Activated naive CD8-positive, alpha-beta T cell treated with anti-CD3 and anti-CD28 coated beads, Interleukin-2, amount 10 ng/mL, durations not matched to agents 7 days and 5 days (primary cell): ENCODE data around the gene SPDEF. TPM values are rescaled to one million over a fixed set of nuclear protein-coding genes. Genes with fewer than 3 reads are reported as not detected.

ENCODE experiments used
- ATAC-seq: fragments of 150-1000 bp; cut with Tn5 transposase; one replicate; pipeline ENCODE4 v1.10.0; 2021; ENCODE audit warnings: low read depth, moderate library complexity
- POLR2A ChIA-PET: fragments of 350-600 bp; sonication (Branson Sonifier 250); formaldehyde crosslinking; loops from one replicate; lab custom pipeline; 2021; ENCODE audit warnings: antibody characterized with exemption; lab: Charles Lee
- DNase-seq: peaks from one replicate; pipeline ENCODE4 v3.0.0; 2021
- H3K27ac Mint-ChIP-seq: one replicate; pipeline ENCODE4 v1.8.0; 2022; ENCODE audit warnings: mild to moderate bottlenecking, mixed read lengths
- H3K27me3 Mint-ChIP-seq: one replicate; pipeline ENCODE4 v1.8.0; 2022; ENCODE audit warnings: mild to moderate bottlenecking, moderate library complexity, mixed read lengths
- H3K36me3 Mint-ChIP-seq: one replicate; pipeline ENCODE4 v1.8.0; 2021; ENCODE audit warnings: mild to moderate bottlenecking, mixed read lengths
- H3K4me1 Mint-ChIP-seq: one replicate; pipeline ENCODE4 v1.8.0; 2021; ENCODE audit warnings: mixed read lengths
- H3K4me3 Mint-ChIP-seq: one replicate; pipeline ENCODE4 v1.8.0; 2022; ENCODE audit warnings: mild to moderate bottlenecking, moderate library complexity, mixed read lengths
- H3K9me3 Mint-ChIP-seq: one replicate; pipeline ENCODE4 v1.8.0; 2021; ENCODE audit warnings: mixed read lengths
- total RNA-seq, 2 experiments: library from RNA; stranded (reverse); gene quantifications; one replicate each; pipeline ENCODE4 v1.2.3, GENCODE V29; 2021

The SPDEF gene
- total RNA-seq, 2 experiments from 2014 or later = not detected

DNA sequence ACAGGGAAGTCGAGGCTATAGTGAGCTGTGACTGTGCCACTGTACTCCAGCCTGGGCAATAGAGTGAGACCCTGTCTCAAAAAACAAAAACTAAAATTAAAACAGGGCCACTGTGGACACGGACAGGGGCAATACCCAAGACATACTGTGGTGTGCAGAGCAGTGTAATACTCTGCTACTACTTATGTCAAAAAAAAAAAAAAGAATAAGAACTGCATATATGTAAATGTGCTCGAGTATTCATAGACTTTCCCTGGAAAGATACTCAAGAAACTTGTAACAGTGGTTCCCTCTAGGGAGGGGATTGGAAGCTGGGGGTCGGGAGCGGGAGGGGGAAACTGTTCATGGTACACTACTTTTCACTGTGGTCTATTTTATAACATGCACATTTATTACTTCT is 15.9 kb downstream of the SPDEF start:
- H3K9me3 Mint-ChIP-seq = no peaks in the 10 kb centered on the region
- H3K4me1 Mint-ChIP-seq = no peaks in the 10 kb centered on the region
- no peak overlapping the region for H3K4me3 Mint-ChIP-seq
- no peak overlapping the region for H3K27ac Mint-ChIP-seq
- no peak for ATAC-seq
- POLR2A ChIA-PET = no interaction called here
- no peaks in the 10 kb centered on the region for H3K27me3 Mint-ChIP-seq
- no peak for DNase-seq
- no peaks in the 10 kb centered on the region for H3K36me3 Mint-ChIP-seq

DNA sequence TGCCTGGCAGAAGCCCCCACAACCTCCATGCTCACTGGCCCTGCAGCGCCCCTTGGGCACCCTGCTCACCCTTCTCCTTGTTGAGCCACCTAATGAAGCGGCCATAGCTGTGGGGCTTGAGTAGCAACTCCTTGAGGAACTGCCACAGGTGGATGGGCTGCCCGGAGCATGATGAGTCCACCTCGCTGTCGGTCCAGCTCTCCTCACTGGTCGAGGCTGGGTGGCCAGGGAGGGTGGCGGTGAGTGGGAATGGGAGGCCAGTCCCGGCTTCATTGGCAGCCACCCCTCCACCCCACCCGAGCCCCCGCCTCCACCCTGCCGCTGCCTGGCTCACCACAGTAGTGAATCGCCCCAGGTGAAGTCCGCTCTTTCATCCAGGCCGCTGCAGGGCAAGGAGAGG is 16.9 kb downstream of the SPDEF start:
- no peaks in the 10 kb centered on the region for H3K4me1 Mint-ChIP-seq
- H3K27me3 Mint-ChIP-seq = no peaks in the 10 kb centered on the region
- no peaks in the 10 kb centered on the region for H3K9me3 Mint-ChIP-seq
- no peak overlapping the region for H3K4me3 Mint-ChIP-seq
- no peak for DNase-seq
- no peak for ATAC-seq
- no peak overlapping the region for H3K27ac Mint-ChIP-seq
- no peaks in the 10 kb centered on the region for H3K36me3 Mint-ChIP-seq
- POLR2A ChIA-PET = no interaction called here

DNA sequence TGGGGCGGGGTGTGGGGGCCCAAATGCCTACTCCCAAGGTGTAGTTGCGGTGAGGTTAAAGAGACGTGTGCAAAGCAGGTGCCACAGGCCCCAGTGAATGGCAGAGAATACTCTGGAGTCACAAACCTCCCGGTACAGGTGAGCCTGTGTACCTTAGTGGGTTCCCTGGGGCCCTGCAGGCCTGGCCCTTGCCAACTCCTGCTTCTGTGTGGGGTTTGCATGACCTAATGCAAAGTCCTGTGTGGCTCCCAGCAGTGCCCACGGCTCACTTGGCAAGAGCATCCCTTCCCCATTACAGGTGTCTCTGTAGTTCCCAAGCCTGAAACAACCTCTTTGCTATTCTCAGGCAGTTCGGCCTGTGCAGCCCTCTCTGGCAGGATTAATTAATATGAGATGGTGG is 17.5 kb downstream of the SPDEF start:
- H3K27me3 Mint-ChIP-seq = no peaks in the 10 kb centered on the region
- H3K36me3 Mint-ChIP-seq = no peaks in the 10 kb centered on the region
- no peak overlapping the region for H3K27ac Mint-ChIP-seq
- no peaks in the 10 kb centered on the region for H3K9me3 Mint-ChIP-seq
- no peak overlapping the region for H3K4me3 Mint-ChIP-seq
- H3K4me1 Mint-ChIP-seq = no peaks in the 10 kb centered on the region
- no peak for ATAC-seq
- no peak for DNase-seq
- POLR2A ChIA-PET = no interaction called here

DNA sequence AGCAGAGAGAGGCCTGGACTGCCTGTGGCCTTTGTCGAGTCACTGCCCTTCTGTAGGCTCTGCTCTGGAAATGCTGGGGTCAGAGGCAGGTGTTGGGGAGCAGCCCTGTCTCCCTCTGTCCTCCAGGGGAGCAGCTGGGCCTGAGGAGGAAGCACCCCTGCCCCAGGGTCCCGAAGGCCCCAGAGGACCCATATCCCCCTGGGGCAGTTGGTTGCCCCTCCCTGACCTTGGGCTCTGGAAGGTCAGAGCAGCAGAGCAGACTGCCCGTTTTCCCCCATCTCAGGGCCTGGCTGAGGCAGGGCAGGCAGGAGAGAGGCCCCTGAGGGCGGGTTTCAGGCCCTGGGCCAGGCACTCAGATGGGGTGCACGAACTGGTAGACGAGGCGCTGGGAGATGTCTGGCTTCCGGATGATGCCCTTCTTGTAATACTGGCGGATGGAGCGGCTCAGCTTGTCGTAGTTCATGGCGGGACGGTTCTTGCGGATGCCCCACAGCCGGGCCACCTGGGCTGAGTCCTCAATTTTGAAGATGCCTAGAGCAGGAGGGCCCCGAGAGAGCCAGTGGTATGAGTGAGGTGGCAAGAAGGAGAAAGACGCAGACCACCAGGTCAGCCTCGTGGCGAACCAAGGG is 18.1 kb downstream of the SPDEF start:
- Mint-ChIP-seq H3K27ac (no peak overlapping the region), H3K4me3 (no peak overlapping the region), H3K27me3 (no peaks in the 10 kb centered on the region), H3K36me3 (no peaks in the 10 kb centered on the region), H3K4me1 (no peaks in the 10 kb centered on the region), H3K9me3 (no peaks in the 10 kb centered on the region)
- POLR2A ChIA-PET = no interaction called here
- ATAC-seq (no peak), DNase-seq (no peak)

DNA sequence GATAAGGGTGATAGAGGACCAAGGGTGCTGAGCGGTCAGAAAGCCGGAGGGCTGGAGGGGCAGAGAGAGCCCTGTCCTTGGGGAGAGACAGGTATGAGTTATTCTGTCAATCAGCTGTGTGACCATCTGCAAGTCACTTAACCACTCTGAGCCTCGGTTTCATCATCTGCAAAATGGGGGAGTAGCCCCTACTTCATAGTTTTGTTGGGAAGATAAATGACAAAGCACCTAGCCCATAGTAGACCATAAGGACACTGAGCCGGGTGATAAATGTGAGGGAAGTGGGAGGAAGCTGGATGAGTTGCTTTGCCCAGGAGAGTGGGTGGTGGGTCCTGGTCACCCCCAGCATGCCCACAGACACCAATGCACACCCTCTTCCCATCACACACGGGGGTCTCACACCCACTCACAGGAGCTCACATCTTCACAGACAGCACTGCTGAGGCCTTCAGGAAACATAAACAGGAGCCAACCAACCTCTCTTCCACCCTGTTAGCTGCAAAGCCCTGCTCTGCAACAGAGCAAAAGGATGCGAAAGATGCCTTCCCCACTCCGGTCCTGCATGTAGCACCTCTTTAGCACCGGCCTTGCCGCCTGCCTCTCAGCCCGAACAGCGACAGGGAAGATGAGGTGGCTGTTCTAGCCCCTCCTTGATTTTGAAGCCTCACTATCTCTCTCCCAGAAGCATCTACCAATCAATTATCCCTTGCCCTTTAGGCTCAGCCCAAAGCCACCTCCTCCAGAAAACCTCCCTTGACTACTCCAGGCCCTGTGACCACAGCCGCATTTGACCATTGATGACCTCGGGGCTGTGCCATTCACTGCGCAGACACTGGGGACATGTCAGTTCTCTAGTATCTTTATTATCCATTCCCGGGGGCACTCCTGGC is 18.9 kb downstream of the SPDEF start:
- no peaks in the 10 kb centered on the region for H3K27me3 Mint-ChIP-seq
- H3K4me1 Mint-ChIP-seq = no peaks in the 10 kb centered on the region
- no peaks in the 10 kb centered on the region for H3K36me3 Mint-ChIP-seq
- H3K4me3 Mint-ChIP-seq = no peak overlapping the region
- no peak overlapping the region for H3K27ac Mint-ChIP-seq
- POLR2A ChIA-PET = no interaction called here
- H3K9me3 Mint-ChIP-seq = no peaks in the 10 kb centered on the region
- ATAC-seq = no peak
- DNase-seq = no peak

DNA sequence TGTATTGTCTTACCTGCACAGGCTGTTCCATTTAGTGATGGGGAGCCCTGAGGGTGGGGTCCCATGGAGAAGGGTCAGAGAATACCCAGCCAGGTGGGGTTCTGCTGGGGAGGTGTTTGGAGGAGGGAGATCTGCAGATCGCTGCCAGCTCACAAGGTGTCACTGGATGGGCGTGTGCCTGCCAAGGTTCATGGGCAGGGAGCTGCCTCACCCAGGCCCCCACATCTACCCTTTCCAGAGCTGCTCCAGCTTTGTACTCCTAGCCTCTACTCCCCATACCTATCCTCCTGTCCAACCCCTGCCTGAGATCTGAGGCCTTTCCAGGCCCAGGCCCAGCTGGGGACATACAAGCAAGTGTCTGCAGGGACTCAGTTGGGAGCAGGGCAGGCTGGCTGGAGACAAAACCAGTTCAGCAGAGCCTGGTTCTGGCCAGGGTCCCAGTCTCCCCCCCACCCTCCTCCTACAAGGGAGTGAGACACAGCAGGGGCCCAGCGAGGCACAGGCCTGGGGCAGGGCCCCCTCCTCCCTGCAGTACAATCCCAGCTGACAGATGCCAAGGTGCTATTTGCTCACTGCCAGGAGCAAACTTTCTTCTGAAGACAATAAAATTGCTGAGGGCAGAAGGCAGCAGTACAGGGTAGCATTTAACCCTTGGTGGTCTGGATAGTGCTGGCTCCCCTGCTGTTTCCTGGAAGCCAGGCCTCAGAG is 19.7 kb downstream of the SPDEF start:
- no peaks in the 10 kb centered on the region for H3K27me3 Mint-ChIP-seq
- POLR2A ChIA-PET = no interaction called here
- no peak for ATAC-seq
- DNase-seq = no peak
- H3K4me3 Mint-ChIP-seq = no peak overlapping the region
- H3K4me1 Mint-ChIP-seq = peaks cover 1% of the 10 kb centered on the region
- H3K9me3 Mint-ChIP-seq = no peaks in the 10 kb centered on the region
- H3K36me3 Mint-ChIP-seq = no peaks in the 10 kb centered on the region
- H3K27ac Mint-ChIP-seq = no peak overlapping the region

DNA sequence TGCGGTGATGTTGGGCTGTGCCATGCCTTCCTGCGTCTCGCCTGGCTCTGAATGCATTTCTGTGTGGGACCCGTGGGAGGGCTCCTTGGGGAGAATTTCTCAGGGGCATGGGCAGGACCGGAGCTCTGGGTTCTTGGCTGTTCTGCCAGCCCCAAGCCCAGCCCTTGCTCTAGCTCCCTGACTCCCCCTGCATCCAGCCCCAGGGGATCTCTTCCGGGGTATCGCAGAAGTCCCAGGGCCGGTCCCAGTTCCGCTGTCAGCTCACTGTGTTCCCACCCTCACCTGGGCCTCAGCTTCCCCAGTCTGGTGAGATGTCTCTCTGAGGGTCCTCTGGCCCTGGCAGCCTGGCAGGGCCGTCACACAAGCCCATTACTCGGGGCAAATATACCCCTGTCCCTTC is 20.5 kb downstream of the SPDEF start:
- no peaks in the 10 kb centered on the region for H3K27me3 Mint-ChIP-seq
- H3K27ac Mint-ChIP-seq = no peak overlapping the region
- peaks cover 1% of the 10 kb centered on the region for H3K4me1 Mint-ChIP-seq

DNA sequence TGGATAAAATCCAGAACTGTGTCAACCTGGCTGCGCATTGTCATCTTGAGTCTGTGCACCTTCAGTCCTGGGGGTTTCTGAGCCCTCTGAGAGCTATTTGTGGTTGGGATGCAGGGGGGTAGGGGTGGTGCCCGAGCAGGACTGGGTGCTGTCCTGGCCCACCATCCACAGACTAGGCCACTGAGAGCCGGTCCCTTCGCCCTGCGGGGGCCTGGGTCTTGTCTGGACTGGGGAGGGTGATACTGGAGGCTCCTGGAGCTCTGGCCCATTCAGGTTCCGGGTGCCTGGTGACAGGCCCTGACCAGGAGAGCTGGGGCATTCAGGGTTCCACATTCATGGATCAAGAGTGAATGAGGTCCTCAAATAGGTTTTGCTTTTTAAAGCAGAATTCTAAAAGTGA is 20.9 kb downstream of the SPDEF start:
- Mint-ChIP-seq H3K9me3 (no peaks in the 10 kb centered on the region), H3K4me3 (no peak overlapping the region), H3K4me1 (peaks cover 1% of the 10 kb centered on the region), H3K36me3 (no peaks in the 10 kb centered on the region), H3K27me3 (no peaks in the 10 kb centered on the region), H3K27ac (no peak overlapping the region)
- POLR2A ChIA-PET = no interaction called here
- DNase-seq (no peak), ATAC-seq (no peak)

More for the DNA sequence above, 20.5 kb downstream of the SPDEF start:
- POLR2A ChIA-PET = no interaction called here
- H3K4me3 Mint-ChIP-seq = no peak overlapping the region
- H3K9me3 Mint-ChIP-seq = no peaks in the 10 kb centered on the region
- no peak for ATAC-seq
- no peaks in the 10 kb centered on the region for H3K36me3 Mint-ChIP-seq
- DNase-seq = no peak

DNA sequence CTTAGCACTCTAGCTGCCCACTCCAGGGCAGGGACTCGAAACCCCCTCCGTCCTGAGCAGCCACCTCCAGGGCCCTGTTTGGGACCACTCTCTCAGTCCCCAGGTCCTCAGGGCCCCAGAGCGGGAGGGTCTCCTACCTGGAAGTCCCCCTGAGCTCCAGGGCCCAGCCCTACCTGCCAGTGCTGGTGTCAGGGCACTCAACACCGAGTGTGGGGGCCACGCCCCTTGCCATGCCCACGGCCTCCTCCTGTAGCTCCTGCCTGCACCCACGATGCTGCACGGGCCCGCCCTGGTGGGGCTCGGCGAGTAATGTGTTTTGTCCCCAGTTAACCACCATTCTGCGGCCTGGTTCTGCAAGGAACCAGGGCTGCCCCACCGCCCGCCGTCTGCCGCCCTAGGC is 21.5 kb downstream of the SPDEF start:
- POLR2A ChIA-PET = no interaction called here
- Mint-ChIP-seq H3K9me3 (no peaks in the 10 kb centered on the region), H3K27ac (no peak overlapping the region), H3K4me3 (no peak overlapping the region), H3K36me3 (no peaks in the 10 kb centered on the region), H3K27me3 (no peaks in the 10 kb centered on the region), H3K4me1 (peaks cover 1% of the 10 kb centered on the region)
- no peak for ATAC-seq
- no peak for DNase-seq

DNA sequence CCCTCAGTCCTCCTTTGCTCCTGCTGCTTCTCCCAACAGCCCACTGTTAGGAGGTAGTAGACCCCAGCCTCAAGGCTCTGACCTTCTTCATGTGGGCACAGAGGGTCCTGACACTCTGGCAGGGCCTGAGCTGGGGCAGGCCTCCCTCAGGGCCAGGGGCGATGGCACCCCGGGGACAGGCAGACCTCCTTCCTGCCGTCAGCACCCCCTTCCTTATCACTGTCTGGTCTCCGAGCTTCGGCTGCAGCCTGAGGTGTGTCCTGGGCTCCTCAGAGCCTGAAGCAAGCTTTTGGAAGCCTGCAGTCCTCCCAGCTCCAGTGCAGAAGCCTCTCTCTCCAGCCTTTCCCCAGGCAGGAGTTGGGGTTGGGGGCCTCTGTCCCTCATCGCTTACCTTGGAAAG is 22.0 kb downstream of the SPDEF start:
- Mint-ChIP-seq H3K27ac (no peak overlapping the region), H3K4me1 (peaks cover 1% of the 10 kb centered on the region), H3K9me3 (no peaks in the 10 kb centered on the region), H3K4me3 (no peak overlapping the region), H3K27me3 (no peaks in the 10 kb centered on the region), H3K36me3 (no peaks in the 10 kb centered on the region)
- POLR2A ChIA-PET = no interaction called here
- ATAC-seq (no peak), DNase-seq (no peak)

DNA sequence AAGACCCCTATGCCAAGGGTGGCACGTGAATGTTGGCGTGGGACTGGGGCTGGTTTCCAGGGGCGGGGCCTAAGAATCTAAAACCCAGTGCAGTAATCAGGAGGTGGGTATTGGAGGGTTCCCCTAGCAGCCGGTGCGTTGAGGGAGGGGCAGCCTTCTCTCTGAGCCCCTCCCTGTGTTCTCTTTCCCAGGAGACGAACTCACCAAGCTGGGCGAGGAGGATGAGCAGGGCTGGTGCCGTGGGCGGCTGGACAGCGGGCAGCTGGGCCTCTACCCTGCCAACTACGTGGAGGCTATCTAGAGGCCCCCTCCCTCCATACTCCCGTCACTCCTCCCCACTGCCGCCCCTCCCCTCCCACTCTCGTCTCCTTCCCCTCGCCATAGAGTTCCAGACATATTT is 23.9 kb downstream of the SPDEF start:
- Mint-ChIP-seq H3K9me3 (no peaks in the 10 kb centered on the region), H3K4me1 (peaks cover 4% of the 10 kb centered on the region), H3K27me3 (no peaks in the 10 kb centered on the region), H3K4me3 (no peak overlapping the region), H3K36me3 (no peaks in the 10 kb centered on the region), H3K27ac (no peak overlapping the region)
- DNase-seq (no peak), ATAC-seq (no peak)
- POLR2A ChIA-PET = interaction anchor here (0.6 kb wide), 1 partner anchor 103 kb away, joined by 3 read pairs; no protein-coding TSS in a partner anchor

DNA sequence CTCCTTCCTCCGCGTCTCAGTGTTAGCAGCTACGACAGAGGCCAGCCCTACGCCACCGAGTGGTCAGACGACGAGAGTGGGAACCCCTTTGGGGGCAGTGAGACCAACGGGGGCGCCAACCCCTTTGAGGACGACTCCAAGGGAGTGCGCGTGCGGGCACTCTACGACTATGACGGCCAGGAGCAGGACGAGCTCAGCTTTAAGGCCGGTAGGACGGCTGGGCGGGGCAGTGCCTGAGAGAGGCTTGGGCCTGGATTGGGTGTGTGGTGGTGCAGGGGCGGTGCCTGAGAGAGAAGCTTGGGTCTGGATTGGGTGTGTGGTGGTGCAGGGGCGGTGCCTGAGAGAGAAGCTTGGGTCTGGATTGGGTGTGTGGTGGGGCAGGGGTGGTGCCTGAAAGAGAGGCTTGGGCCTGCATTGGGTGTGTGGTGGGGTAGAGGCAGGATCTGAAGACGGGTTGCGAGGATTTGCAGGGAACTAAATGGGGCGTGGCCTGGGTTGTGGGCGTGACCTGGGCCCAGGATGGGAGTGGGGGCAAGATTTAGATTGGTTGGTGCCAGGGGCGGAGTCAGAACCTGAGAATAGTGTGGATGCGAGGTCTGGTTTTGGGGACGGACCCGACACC is 24.4 kb downstream of the SPDEF start:
- ATAC-seq (no peak), DNase-seq (no peak)
- no peak overlapping the region for H3K4me3 Mint-ChIP-seq
- no peaks in the 10 kb centered on the region for H3K27me3 Mint-ChIP-seq
- peaks cover 4% of the 10 kb centered on the region for H3K4me1 Mint-ChIP-seq
- no peaks in the 10 kb centered on the region for H3K9me3 Mint-ChIP-seq
- H3K27ac Mint-ChIP-seq = no peak overlapping the region
- H3K36me3 Mint-ChIP-seq = no peaks in the 10 kb centered on the region
- POLR2A ChIA-PET = interaction anchor here (0.6 kb wide), 1 partner anchor 103 kb away, joined by 3 read pairs; no protein-coding TSS in a partner anchor

DNA sequence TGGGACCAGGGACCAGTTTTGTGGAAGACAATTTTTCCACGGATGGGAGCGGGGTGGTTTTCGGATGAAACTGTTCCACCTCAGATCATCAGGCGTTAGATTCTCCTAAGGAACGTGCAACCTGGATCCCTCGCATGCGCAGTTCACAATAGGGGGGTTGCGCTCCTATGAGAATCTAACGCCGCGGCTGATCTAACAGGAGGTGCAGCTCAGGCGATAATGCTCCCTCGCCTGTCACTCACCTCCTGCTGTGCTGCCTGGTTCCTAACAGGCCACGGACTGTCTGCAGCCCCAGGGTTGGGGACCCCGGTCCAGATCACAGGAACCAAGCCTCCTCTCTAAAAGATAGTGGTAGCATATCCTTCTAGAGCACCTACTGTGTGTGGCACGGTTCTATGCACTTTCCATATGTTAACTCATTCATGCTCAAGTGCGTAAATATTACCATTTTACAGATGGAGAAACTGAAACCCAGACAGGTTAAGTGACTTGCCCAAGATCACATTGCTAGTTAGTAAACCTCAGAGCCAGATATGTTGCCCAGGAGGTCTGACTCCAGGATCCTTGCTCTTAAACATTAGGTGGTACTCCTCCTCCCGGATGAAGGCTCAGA is 25.3 kb downstream of the SPDEF start:
- no peak overlapping the region for H3K4me3 Mint-ChIP-seq
- POLR2A ChIA-PET = no interaction called here

More for the DNA sequence above, 25.3 kb downstream of the SPDEF start:
- Mint-ChIP-seq H3K36me3 (no peaks in the 10 kb centered on the region), H3K4me1 (peaks cover 4% of the 10 kb centered on the region), H3K27ac (no peak overlapping the region), H3K27me3 (no peaks in the 10 kb centered on the region), H3K9me3 (no peaks in the 10 kb centered on the region)
- ATAC-seq (no peak), DNase-seq (no peak)
